Mesenteric fat pad (tissue), 1 donor: Measurements from ENCODE around the gene GID8. TPM values are rescaled to one million over a fixed set of nuclear protein-coding genes. Genes with fewer than 3 reads are reported as not detected.
"Not testable (repeated sequence)": the region's sequence is repeated elsewhere in the genome, so short reads cannot be mapped to it uniquely, and the experiment has no call there.

ENCODE experiments used
- DNase-seq: peaks from one replicate; pipeline ENCODE4 v3.0.0-alpha.2; 2020; ENCODE audit warnings: low spot score
- total RNA-seq: library from RNA; stranded (reverse); fragmentation: NEBNext Ultra II Directional; extraction: Animal tissue kit (Norgen Biotek cat#: 25700); gene quantifications from one replicate; pipeline ENCODE4 v1.2.1, GENCODE V29; 2021
- donor health status: DM: yes; HTN: yes; CAD: no.

The GID8 gene
- total RNA-seq, 1 donor from 2014 or later = 22.6 TPM

DNA sequence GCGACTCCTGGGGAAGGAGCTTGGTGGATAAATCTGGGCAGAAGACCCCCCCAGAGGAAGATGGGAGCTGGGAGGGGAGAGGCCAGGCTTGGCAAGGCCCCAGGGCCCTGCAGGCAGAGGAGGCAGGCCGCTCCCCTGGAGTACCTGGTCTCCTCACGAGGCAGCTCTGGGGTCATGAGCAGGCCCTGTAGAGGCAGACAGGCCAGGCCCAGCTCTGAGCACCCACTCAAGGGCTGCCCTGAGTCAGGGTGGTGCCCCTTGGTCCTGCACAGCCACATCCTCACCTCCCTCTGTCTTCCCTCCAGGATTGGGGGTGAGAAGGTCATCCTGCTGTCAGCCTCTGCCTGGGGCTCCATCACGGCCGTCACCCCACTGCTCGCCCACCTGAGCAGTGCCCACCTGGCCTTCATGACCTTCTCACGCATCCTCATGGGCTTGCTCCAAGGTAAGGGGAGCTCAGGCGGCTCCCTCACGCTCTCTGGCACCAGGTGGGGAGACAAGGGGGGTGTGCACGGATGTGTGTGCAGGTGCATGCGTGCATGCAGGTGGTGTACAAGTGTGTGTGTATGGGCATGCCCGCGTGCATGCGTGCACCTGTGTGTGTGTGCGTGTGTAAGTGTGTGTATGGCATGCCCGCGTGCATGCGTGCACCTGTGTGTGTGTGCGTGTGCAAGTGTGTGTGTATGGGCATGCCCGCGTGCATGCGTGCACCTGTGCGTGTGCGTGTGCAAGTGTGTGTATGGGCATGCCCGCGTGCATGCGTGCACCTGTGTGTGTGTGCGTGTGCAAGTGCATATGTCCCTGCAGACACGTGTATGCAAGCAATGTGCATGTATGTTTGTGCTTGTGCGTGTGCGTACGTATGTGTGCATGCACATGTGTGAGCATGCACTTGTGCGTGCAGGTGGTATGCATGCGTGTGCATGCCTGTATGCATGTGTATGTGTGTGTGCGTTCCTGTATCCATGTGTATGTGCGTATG lies 19.5 kb downstream of the GID8 start:
- no peak for DNase-seq

DNA sequence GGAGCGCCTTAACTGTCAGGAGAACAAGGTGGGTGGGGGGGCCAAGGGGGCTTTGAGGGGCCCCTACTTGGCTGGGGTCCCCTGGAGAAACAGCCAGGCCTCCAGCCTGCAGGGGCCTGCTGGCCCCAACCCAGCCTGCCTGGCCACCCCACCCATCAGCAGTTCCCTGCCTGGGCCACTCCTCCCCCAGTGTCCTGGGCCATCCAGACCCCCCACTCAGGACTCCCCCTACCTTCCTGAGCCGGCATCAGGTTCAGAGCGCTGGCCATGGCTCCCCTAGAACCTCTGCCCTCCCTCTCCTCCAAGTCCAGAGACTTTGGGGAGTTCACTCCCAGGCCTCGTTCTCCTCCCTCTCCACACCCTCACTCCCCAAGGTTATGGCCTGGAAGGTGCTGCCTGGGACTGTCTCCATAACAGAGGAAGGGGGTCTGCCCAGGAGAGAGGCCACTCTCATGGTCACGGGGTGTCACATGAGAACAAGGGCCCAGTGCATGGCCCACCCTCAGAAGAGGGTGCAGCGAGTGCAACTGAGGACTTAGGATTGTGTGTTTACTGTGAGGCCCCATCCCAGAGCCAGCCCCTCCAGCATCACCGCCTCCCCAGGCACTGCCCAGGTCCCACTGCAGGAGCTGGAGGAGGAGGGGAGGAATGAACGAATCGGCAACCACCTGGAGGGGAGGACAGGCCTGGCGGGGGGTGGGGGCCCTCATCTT lies 20.6 kb downstream of the GID8 start:
- DNase-seq = no peak

DNA sequence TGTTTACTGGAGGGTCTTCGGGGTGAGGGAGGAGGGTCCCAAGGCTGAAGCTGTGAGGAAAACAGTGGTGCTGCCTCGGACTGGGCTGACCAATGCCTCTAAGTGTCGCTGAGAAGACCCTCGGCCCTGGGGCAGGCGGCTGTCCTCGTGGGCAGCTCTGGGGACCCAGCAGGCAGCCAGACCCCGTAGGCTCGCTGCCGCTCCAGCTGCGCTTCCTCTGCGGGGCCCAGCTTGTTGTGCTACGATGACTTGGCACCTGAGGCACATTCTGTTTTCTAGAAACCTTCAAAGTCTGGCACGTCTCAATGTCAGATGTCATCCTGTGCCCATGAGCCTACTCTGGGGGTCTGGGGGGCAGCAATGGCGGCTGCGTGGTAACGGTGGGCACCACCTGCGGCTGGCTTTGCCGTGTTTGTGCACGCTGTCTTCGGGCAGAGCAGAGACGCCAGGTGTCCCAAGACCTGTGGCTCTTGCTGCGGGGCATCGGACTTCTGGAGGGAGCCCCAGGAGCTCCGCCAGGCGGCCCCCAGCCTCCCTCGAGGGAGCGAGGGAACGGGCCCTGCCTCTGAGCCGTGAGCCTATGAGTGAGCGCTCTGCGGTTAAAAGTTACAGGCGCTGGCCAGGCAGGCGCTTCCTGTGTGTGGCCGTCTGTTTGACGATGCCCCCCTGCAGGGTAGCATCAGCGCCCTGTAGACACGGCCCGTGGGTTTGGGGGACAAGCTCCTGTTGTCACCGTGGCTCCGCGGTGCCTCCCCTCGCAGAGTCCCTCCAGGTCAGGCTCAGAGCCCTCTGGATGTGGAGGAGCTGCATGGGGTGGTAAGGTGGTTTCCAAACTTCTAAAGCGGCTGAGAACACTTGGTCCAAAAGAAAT lies 21.4 kb downstream of the GID8 start:
- DNase-seq = no peak

DNA sequence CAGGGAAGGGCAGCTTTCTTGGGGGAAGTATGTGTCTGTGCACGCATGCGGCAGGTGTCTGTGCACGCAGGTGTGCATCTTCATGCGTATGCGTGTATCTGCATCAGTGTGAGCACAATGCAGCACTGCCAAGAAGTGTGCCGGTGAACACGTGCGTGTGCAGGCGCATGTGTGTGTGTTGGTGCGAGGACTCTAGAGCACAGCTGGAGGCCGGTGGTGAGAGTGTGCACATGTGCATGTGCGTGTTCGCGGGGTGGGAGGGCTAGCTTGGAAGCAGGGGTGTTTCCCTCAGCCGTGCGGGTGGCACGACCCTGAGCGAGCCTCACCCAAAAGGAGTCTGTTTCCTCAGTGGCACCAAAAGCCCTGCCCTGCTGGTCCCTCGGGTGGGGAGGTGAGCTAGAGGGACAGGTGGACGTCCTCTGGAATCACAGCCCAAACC lies 22.1 kb downstream of the GID8 start:
- no peak for DNase-seq

DNA sequence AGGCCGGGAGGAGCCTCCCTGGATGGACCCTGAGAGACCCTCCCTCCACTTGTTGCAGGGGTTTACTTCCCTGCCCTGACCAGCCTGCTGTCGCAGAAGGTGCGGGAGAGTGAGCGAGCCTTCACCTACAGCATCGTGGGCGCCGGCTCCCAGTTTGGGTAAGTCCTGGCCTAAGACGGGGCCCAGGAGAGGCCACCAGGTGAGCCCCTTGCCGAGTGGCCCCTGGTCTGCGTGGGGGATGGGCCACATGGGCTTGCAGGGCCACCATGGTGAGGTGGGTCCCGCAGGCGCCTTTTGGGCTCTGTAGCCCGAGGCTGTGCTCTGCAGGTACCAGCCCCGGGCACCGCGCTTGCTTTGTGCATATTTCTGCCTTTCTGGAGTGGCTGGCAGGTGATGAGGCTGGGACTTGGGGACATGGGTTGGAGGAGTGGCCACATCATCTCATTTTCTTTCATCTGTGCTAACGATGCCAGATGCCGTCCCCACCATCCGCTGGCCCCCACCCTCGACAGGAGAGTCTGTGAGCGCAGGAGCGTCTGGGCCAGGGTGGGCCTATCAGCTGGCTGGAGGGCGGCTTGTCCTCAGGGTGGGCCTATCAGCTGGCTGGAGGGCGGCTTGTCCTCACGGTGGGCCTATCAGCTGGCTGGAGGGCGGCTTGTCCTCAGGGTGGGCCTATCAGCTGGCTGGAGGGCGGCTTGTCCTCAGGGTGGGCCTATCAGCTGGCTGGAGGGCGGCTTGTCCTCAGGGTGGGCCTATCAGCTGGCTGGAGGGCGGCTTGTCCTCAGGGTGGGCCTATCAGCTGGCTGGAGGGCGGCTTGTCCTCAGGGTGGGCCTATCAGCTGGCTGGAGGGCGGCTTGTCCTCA lies 22.7 kb downstream of the GID8 start:
- not testable (repeated sequence) for DNase-seq

DNA sequence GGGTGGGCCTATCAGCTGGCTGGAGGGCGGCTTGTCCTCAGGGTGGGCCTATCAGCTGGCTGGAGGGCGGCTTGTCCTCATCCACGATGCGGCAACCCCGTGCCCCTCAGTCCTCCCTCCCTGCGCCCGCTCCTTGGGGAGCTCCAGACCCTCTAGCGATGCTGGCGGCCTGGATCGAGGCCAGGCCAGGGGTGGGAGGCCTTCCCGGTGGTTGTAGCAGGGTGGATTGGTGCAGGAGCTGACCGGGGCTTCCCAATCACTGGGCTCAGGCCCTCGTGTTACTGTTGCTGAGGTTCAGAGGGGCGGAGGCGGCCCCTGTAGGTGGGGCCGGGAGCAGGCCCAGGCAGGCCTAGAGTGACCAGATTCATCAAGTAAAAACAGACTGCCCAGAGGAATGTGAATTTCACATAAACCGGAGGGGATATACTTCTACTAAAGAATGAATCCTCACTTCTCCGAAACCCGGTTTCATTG lies 23.4 kb downstream of the GID8 start:
- no peak for DNase-seq

DNA sequence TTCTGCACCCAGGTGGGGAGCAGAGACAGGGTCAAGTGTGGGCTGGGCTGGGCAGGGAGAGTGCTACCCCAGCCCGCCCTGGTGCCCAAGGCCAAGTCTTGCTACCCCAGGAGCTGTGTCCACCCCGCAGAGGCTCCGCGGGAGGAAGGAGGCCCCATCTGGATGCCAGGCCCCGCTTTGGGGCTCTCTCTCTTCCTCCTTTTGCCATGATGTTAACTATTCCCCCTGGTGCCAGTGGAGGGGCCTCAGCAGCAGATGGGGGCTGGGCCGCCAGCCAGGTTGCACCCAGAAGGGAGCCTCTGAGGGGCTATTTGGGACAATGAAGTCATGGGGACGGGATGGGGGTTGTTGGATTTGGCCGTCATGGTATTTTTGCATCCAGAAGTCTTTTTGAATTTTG lies 23.9 kb downstream of the GID8 start:
- no peak for DNase-seq

DNA sequence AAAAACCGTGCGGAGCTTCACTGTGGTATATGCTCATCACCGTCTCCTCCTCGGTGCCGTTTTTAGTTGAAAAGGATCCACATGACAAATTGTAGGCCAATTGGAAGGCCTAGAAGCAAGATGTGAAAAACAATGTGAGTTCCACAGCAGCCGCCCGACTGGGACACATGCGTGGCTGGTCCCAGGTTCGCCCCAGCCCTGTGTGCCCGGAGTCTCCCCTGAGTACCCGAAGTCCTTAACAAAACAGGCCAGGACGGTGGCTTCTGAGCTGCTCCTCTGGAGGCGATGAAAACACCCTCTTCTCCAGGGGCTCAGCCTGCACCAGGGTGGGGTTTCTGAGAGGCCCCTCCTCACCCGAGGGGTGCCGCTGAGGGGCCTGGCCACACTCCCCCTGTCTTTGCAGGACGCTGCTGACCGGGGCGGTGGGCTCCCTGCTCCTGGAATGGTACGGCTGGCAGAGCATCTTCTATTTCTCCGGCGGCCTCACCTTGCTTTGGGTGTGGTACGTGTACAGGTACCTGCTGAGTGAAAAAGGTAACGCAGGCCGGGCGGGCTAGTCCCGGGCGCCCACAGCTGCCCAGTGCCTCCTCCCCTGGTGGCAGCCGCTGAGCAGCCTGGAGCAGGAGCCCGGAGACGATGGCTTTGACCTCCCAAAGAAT lies 24.4 kb downstream of the GID8 start:
- DNase-seq = no peak

DNA sequence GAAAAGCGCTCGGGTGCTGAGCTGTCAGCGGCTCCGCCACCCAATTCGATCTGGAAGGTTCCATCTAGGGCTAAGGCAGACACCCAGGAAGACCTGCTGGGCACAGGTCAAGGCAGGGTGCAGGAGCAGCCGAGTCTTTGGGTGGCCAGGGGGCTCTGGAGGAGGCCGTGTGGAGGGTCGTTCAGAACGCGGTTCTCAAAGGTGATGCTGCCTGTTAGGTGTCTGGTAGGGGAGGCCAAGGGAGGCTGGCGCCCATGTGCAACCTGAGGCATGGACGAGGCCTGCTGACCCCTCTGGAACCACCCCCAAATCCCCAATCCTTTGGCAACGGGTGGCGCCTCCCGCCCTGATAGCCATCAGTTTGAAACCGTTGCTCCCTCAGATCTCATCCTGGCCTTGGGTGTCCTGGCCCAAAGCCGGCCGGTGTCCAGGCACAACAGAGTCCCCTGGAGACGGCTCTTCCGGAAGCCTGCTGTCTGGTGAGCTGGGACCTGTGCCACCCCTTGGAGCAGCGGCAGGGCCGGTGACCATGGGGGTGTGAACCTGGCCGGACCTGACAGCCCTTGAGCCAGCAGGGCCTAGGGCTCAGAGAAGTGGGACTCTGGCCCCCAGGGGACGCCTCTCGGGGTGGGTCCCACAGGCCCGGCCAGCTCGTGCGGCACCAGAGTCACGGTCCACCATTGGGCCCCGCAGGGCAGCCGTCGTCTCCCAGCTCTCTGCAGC lies 25.1 kb downstream of the GID8 start:
- no peak for DNase-seq

DNA sequence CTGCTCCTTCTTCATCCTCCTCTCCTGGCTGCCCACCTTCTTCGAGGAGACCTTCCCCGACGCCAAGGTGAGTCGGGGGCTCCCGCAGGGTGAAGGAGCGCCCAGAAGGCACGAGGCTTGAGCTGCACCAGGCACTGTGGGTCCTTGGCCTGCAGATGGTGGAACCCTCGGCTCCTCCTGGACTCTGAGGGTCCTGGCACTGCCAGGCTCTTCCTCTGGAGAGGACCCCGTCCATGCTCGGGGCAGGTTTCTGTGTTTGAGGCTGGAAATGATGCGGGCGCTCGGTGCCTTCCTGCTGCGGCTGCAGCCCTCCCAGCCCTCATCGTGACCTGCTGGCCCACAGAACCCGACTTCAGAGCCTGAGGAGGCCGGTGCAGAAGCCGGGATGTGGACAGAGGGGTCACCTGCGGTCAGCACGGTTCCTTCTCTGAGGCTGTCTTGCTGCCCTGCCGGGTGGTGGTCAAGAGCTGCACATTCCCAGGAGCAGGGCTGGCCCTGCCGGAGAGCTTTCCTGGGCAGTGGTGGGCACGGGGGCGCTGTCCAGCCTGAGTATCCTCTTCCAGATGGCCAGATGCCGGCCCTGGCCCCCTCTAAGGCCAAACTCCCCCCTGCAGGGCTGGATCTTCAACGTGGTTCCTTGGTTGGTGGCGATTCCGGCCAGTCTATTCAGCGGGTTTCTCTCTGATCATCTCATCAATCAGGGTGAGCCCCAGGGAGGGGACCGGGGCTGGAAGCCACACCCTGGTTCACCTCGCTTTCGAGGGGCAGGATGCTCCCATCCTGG lies 25.9 kb downstream of the GID8 start:
- no peak for DNase-seq

DNA sequence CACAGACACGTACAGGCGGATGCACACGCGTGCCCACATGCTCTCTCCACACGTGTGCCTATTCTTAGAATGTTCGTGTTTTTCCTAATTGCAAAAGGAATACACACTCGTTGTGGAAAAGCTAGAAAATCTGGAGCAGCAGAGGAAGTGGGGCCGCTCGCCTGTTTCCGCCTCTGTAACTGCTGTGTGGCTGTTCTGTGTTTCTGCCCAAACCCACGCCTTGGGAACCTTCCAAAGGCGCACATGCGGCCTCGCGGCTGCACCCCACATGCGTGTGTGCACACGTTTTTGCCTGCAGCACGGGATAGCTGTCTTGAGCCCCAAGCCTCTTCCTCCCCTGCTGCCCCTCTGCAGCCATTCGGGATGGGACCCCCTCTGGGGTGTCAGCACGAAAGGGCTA lies 26.8 kb downstream of the GID8 start:
- no peak for DNase-seq

DNA sequence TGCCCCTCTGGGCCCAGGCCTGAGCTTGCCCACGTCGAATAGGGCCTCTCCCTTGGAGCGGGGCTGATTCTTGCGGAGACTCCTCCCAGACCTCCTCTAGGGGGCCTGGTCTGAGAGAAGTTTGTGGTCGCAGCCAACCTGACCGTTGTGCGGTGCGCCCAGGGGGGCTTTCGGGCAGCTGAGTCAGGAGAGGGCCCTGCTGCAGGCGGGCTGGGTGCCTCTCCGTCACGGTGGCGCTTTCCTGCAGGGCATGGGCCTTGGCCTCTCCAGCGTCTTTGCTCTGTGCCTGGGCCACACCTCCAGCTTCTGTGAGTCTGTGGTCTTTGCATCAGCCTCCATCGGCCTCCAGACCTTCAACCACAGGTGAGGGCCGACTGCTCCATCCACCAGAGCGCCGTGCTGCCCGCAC lies 27.4 kb downstream of the GID8 start:
- DNase-seq = no peak

DNA sequence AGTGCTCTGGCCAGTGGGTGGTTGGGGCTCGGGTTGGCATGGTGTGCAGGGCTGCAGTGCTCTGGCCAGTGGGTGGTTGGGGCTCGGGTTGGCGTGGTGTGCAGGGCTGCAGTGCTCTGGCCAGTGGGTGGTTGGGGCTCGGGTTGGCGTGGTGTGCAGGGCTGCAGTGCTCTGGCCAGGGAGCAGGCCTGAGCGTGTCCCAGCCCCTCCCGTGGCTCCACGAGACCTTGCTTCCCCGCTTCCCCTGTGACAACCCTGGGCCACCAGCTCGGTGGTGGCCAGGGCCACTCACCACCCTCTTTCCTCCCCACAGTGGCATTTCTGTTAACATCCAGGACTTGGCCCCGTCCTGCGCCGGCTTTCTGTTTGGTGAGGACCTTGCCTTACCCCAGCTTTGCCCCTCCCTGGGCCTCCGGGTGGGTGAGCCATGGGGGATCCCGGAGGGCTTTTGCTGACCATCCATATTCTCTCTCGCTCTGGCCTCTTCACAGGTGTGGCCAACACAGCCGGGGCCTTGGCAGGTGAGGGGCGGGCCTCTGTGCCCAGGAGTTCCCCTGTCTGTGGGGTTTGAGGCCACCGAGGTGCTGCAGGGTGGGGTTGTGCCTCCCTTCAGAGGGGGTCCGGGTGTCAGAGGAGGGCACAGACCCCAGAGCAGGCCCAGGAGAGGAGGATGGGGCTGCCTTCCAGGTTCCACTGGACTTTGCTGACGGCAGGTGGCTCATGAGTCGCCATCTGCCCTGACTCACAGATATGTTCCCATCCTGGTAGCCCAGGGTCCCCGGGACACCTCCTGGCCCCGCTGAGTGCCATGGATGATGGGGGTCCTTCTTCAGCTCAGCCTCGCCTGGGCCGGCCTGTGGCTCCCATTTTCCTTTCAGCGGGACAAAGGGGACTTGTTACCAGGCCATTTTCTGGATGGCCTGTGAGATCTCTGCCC lies 28.5 kb downstream of the GID8 start:
- DNase-seq = no peak

DNA sequence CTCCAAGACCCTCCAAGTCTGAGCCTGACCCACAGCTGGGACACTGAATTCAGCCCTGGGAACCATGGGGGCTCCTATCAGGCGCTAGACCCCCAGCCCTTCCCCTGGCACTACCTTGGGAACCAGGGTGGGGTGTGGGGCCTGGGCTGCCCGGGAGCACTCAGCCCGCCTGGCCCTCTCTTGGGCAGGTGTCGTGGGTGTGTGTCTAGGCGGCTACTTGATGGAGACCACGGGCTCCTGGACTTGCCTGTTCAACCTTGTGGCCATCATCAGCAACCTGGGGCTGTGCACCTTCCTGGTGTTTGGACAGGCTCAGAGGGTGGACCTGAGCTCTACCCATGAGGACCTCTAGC lies 29.2 kb downstream of the GID8 start:
- no peak for DNase-seq

DNA sequence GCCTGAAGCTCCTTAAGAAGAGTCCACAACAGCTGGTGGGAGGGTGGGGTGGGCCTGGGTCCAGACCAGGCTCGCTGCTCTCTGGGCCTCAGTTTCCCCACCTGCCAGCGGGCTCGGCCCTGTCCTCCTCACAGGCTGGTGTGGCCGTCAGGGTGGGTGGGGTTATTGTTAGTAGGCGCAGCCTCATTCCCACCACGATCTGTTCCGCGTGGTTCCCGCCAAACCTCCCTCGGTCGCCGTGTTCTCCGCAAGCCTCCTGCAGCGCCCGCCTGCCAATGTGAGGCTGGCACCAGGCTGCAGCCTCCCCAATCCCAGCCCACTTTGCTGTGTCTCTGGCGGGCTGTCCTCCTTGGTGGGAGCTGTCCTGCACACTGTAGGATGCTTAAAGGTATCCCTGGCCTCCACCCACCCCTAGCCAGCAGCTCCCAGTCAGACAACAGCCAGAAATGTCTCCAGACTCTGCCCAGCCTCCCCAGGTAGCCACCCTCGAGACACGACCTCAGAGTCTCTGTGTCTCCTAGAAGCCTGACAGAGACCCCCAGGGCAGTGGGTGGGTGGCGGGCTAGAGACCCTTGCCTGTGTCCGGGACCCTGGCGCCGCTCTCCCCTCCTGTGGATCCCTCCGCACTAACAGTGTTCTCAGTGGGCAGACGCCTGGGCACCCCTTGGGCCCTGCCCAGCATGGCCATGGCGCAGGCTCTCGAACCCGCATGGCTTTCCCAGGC lies 29.8 kb downstream of the GID8 start:
- DNase-seq = no peak

DNA sequence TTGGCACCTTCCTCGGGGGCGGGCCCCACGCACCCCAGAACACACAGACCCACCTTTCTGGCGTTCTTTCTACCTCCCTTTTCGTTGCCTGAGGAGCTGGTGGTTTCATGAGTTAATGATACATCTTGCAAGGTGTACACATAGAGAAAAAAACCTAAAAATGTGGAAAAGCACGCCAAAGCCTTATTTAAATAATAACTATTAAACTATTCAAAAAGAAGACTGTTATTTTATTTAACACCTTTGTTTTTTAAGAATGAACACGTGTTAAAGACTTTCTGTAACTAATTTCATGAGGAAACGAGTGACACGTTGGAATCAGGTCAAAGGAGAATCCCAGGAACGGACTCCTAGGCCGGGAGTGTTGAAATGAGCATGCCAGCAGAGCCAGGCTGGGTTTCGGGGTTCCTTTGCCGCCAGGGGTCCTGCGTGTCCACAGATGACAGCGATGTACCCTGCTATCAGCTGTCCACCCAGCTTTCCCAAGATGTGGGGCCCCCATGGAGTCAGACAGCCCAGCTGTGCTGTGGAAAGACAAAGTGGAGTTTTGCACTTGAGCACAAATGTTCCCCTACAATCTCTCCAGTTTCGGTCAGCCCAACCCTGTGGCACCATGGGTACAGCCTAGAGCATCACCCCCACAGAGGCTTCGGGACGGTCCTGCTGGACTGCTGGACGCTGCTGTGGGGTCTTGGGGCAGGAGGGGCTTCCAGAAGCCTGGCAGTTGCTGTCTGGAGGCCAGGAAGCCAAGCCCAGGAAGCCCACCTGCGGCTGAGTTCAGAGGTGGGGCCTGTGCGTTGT lies 30.6 kb downstream of the GID8 start:
- no peak for DNase-seq
